SH-SY5Y (cell line): ENCODE results near the gene DHRS1.

Source experiments
- GATA2 ChIP-seq: IDR thresholded peaks from 2 replicates; pipeline ENCODE4 v1.6.1; 2011; ENCODE audit warnings: mild to moderate bottlenecking, low read depth, low read length
- GATA3 ChIP-seq: IDR thresholded peaks from 2 replicates; pipeline ENCODE4 v1.6.1; 2011; ENCODE audit warnings: low read depth, mild to moderate bottlenecking, low read length, moderate library complexity

DHRS1 gene

GRCh38 chr14:24316597-24316950 lies 17.0 kb upstream of the DHRS1 start:
- TF ChIP-seq GATA3 (no peak), GATA2 (no peak)

GRCh38 chr14:24315807-24316596 lies 16.4 kb upstream of the DHRS1 start:
- TF ChIP-seq GATA3 (no peak), GATA2 (no peak)

GRCh38 chr14:24315243-24315806 lies 15.7 kb upstream of the DHRS1 start:
- TF ChIP-seq GATA2 (no peak), GATA3 (no peak)

- TF ChIP-seq GATA3 (no peak), GATA2 (no peak)
These were observed 15.0 kb upstream of the DHRS1 start for GRCh38 chr14:24314377-24315193.

- no peak for TF ChIP-seq GATA2
- TF ChIP-seq GATA3, result no peak
These were observed 14.3 kb upstream of the DHRS1 start for GRCh38 chr14:24313913-24314312.

- TF ChIP-seq GATA3, result no peak
- TF ChIP-seq GATA2, result no peak
These were observed 13.3 kb upstream of the DHRS1 start for GRCh38 chr14:24312736-24313507.

DNA sequence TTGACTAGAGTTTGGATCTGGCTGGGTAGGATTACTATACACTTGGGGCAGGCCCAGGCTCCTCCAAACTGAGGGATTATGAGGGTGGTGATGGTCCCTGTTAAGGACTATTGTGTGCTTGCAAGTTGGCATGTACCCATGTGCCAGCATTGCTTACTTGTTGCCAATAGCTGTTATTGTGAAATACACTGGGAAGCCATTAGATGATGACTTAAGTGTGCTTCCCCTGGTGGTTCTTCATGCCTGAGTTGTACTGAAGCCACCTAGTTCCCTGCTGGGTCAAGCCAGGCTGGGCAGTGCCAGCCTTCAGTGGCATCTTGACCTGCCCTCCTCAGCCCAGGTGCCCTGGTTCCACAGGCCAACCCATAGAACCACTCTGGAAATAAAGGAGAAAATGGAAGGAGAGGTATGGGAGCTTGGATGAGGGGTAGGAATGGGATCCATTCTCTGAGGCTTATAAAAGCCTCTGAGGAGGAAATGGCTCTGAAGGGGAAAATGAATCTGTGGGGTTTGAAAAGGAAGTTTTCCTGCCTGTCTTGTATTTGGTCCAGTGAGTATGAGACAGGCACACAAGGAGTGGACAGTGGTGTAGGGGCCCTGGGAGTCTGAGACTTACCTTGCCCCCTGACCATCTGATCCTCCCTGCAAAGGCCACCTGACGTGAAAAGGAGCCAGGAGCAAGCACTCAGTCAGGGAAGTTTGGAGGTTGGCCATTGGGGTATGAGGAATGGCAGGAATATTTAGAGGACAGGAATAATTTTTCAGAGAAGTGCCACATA lies 12.4 kb upstream of the DHRS1 start:
- no peak for TF ChIP-seq GATA2
- TF ChIP-seq GATA3, result no peak

GRCh38 chr14:24310646-24311604 lies 11.3 kb upstream of the DHRS1 start, which contains the start of gene LTB4R:
Gene LTB4R (plus strand): TSS chr14:24311502. CDS start chr14:24315652, 4,150 bp downstream.
- no peak for TF ChIP-seq GATA2
- TF ChIP-seq GATA3, result no peak

GRCh38 chr14:24310265-24310645 lies 10.7 kb upstream of the DHRS1 start:
- TF ChIP-seq GATA2 (no peak), GATA3 (no peak)

GRCh38 chr14:24309538-24310264 lies 10.1 kb upstream of the DHRS1 start, which contains the start of gene LTB4R2:
Gene LTB4R2 (plus strand): TSS chr14:24310140. CDS start chr14:24310665, 525 bp downstream.
- no peak for TF ChIP-seq GATA3
- no peak for TF ChIP-seq GATA2

GRCh38 chr14:24308342-24309124 lies 9.0 kb upstream of the DHRS1 start:
- TF ChIP-seq GATA3, result no peak
- TF ChIP-seq GATA2, result no peak
